Iris pigment epithelial cell (primary cell): Measurements from ENCODE around the gene SCAND1.
"Not testable (repeated sequence)": the region's sequence is repeated elsewhere in the genome, so short reads cannot be mapped to it uniquely, and the experiment has no call there.

ENCODE experiments used
- DNase-seq: peaks from one replicate; pipeline ENCODE4 v3.0.0-alpha.2; 2011; ENCODE audit warnings: low read depth

The SCAND1 gene

DNA sequence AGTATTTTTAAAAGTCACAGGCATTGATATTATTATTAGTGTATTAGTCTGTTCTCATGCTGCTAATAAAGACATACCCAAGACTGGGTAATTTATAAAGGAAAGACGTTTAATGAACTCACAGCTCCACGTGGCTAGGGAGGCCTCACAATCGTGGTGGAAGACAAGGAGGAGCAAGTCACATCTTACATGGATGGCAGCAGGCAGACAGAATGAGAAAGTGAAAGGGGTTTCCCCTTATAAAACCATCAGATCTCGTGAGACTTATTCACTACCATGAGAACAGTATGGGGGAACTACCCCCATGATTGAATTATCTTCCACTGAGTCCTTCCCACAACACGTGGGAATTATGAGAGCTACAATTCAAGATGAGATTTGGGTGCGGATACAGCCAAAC is 5.0 kb upstream of the SCAND1 start:
- DNase-seq: not testable (repeated sequence)

- DNase-seq: no peak
Measured at GRCh38 chr20:35956616-35957015, 2.3 kb upstream of the SCAND1 start.

GRCh38 chr20:35954907-35955251 is 577 bp upstream of the SCAND1 start:
- peak; percentile 54 for DNase-seq

DNA sequence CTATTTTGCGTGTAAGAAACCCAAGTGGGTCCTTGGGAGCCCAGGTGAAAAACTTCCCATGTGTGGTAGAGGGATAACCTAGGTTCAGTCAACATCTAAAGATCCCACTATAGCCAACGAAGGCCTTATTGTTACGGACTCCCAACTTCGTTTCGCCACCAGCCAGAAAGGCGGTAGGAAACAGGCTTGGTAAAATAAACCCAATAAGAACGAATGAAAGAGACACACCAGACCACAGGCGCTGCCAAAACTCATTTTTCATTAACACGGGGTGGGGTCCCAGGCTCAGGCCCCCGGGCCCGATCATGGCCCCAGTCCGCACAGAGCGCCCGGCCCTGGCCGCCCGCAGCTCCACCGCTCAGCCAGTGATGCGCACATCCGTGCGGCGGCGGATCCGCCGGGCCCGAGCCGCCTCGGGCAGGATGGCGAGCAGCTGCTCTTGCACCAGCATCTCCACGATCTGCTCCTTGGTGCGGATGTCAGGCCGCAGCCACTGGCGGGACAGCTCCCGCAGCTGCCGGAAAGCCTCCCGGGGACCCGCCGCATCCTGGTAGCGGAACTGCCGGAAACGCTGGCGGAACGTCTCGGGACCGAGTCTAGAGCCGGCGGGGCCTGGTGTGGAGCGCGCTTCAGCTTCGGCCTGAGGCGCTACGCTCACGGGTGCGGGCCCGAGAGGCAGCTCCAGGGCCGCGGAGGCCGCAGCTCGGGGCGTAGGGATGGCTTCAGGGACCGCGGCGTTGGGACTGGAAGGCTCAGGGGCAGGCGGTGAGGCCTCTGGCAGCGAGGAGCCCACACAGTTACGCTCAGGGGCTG is 709 bp downstream of the SCAND1 start:
- peak; percentile 54 for DNase-seq

DNA sequence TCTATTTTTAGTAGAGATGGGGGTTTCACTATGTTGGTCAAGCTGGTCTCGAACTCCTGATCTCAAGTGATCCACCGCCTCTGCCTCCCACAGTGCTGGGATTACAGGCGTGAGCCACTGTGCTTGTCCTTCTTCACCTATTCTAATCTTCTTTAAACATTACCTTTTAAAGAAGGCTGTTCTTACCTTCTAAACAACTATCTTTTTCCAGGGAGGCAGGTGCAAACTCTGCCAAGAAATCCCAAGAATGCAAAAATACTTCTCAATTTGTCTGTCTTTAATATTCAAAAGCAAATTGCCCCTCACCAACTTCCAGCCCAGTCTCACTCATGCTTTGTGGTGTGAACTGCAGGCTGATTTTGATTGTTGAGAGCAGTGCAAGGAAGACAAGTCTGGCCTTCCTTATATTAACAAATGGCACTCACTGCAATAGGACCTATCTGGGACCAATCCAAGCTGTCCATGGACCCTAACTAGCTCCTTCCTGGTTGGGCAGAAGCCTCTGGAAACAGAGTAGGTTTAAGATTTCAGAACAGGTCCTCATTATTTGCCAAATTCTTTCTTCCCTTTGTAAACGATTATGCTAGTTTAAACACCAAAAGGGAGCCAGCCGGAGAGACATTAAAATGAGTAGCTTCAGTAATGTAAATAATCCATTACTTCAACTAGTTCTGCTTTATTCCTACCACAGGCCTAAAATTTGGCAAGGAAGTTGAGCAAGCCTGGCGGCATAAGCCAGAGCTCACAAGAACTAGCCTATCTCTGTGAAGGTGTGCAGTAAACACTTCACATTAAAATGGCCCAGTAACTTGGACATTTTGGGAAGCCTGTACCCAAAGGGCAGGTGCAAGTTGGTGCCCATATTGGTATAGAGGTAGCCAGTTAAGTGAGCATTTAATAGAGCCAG is 1.6 kb downstream of the SCAND1 start:
- DNase-seq: peak; percentile 50

- DNase-seq: not testable (repeated sequence)
Measured at GRCh38 chr20:35952080-35952479, 2.2 kb downstream of the SCAND1 start.

GRCh38 chr20:35950093-35950492 is 4.2 kb downstream of the SCAND1 start:
- DNase-seq: no peak

DNA sequence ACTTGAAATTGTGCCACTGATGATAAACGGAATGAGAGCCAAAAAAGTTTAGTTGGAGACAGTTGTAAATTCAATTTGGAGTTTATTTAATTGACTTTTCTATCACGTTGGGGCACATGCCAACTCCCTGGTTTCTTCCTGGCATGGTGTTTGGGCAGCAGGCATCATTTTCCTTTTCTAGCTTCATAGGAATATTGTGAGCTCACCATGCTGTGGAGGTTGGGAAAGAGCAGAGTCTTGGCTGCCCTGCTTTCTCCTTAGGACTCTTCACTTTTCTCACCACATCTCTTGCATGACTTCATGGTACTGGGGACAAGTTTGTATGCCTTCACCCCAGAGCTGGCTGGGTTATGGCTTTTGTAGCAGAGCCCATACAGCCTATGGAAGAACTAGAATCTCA is 6.4 kb downstream of the SCAND1 start:
- no peak for DNase-seq

- peak; percentile 33 for DNase-seq
Measured at GRCh38 chr20:35947489-35947888, 6.8 kb downstream of the SCAND1 start.

DNA sequence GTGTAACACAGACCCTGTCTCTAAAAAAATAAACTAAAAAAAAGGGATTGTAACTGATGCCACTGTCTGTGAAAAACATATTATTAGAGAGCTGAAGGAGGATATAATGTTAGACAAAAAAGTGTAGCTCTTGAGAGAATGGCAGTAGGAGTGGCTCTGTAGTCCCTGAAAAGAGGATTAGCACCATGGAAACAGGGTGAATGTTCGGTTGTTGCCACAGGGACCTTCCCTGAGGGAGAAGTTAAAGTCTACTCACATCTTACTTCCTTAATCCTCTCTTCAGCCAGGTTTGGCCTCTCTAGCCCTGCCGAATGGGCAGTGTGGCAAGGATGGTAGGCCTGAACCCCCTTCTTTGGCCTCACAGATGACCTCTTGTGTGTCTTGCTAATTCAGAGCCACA is 12.1 kb downstream of the SCAND1 start:
- DNase-seq: no peak

DNA sequence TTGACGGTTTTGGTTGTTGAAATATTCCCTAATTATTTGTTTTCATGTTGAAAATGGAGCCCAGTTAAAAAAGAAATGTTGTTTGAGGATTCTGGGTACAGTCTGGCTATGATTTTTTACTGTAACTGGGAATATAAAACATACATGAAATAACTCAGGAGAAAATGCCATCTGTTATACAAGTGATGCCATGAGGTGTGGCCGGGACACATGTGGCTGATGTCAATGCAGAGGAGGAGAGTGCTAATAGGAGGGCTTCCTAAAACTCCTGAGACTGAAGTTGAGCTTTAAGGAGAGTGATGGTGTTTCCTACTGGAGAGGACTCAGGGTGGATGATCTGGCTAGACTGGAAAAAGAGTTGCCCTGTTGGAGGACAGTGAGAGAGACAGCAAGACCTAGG is 12.7 kb downstream of the SCAND1 start:
- no peak for DNase-seq

- DNase-seq: no peak
Measured at GRCh38 chr20:35939264-35939663, 15.0 kb downstream of the SCAND1 start.

GRCh38 chr20:35934050-35934449 is 20.3 kb downstream of the SCAND1 start:
- no peak for DNase-seq

DNA sequence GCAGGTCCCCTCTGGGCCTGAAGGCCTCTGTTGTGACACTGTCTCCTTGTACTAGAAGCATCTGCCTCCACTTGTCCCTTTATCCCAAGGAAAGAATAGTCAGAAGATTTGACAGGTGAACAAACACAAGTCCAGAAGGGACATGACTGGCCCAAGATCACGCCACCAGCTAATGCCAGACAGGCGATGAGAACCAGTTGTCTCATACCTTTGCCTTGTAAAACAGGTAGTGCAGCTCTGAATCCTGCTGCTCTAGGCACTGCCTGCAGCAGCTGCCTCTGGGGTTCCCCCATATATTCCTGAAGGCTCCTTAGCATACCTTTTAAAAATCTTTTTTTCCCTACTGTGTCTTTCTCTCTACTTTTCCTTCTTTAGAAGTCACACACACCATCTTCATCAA is 25.0 kb downstream of the SCAND1 start:
- no peak for DNase-seq

GRCh38 chr20:35920523-35920922 is 33.8 kb downstream of the SCAND1 start:
- DNase-seq: no peak

DNA sequence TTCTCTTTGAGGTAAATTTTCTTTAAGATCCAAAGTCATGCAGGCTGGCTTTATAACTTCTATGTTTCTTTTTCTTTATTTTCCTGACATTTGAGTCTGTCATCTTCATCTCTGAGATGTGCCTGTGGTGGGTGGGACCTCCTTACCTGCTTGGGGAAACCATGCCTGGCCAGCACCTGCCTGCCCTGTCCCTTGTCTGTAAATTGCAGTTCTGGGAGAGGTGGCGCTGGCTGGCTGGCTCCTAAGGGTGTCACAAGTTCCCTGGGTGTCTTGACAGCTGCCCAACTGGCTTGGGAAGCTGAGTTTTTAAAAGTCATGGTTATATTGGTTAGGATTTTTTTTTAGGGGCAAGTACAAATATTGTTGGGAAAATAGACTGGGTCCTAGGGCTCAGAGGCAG is 36.3 kb downstream of the SCAND1 start:
- no peak for DNase-seq

DNA sequence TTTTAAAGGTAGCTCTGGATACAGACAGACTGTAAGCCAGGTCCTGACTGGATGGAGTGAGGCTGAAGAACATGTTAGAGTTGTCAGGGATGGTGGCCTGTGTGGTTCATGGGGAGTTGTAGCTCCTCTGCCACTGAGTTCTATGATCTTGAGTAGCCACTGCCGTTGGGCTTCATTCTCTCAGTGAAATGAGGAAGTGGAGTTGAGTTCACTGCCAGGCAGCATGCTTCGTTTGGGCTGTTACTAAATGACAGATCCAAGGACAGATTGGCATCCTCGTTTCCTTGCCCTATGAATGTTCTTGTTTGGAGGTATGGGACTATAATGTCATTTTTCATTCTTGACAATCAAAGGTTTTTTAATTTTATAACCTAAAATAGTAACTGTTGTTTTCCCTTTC is 37.2 kb downstream of the SCAND1 start:
- DNase-seq: no peak

- no peak for DNase-seq
Measured at GRCh38 chr20:35912881-35913280, 41.4 kb downstream of the SCAND1 start.

DNA sequence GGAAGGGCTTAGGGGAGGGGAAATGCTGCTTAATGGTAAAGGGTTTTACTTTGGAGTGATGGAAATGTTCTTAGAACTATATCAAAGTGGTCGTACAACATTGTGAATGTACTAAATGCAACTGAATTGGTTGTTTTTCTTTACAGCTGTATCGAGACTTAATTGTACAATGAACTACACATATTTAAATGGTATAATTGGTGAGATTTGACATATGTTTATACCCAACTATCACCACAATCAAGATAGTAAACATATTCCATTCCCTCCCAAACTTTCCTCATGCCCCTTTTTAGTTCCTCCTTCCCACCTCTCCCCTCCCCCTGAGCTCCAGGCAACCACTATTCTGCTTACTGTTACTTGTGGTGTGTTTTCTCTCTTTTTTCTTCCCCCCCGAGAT is 44.0 kb downstream of the SCAND1 start:
- no peak for DNase-seq

GRCh38 chr20:35909796-35910195 is 44.5 kb downstream of the SCAND1 start:
- no peak for DNase-seq

DNA sequence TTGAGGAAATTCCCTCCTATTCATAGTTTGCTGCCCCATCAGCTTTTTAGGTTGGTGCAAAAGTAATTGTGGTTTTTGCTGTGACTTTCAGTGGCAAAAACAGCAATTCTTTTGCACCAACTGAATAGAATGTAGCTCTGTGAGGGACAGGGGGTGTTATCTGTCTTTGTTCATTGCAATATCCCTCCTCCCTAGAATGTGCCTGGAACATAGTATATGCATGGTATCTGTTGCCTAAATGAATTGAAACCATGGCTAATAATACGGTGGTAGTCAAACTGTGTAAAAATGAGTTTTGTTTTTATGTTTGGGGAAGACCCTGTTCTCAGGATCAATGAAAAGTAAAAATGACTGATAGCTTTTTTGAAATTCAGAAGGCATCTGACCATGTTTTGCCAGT is 45.1 kb downstream of the SCAND1 start:
- DNase-seq: no peak

GRCh38 chr20:35908007-35908406 is 46.3 kb downstream of the SCAND1 start:
- no peak for DNase-seq

- DNase-seq: no peak
Measured at GRCh38 chr20:35907017-35907701, 47.1 kb downstream of the SCAND1 start.
